ENCODE data around the gene CRISPLD2.
A peak's percentile ranks its signal among the peaks of the same experiment; 100 is the strongest.

Gene CRISPLD2, protein sequence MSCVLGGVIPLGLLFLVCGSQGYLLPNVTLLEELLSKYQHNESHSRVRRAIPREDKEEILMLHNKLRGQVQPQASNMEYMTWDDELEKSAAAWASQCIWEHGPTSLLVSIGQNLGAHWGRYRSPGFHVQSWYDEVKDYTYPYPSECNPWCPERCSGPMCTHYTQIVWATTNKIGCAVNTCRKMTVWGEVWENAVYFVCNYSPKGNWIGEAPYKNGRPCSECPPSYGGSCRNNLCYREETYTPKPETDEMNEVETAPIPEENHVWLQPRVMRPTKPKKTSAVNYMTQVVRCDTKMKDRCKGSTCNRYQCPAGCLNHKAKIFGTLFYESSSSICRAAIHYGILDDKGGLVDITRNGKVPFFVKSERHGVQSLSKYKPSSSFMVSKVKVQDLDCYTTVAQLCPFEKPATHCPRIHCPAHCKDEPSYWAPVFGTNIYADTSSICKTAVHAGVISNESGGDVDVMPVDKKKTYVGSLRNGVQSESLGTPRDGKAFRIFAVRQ

DNA sequence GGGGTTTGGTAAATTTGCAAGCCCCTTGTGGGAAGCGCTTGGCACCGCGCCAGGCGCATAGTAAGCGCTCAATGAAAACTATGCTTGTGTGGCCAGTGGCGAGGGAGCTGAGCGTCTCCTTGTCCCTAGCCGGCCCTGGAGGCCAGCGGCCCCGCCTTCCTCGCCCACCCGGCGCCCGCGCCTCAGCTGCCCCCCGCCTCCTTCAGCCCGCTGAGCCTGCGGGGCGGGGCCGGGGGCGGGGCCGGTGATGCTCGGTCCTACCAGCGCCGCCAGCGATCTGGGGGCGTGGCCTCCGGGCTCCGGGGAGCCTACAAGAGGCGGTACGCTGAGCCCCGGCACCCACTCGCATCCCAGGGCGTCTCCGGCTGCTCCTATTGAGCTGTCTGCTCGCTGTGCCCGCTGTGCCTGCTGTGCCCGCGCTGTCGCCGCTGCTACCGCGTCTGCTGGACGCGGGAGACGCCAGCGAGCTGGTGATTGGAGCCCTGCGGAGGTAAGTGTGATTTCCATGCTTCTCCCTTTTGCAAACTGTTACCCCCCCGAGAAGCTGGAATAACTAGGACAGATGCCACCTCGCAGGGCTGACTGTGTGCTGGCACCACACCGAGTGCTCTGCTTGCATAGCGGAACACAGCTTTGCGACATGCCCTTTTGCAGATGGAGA, at the start of gene CRISPLD2:
CRISPLD2 (plus strand) TSS at position 342 of the 661 bp plus-strand sequence. CDS start 18,511 bp downstream, outside the sequence.
- DNase-seq, result peak; percentile 81

DNA sequence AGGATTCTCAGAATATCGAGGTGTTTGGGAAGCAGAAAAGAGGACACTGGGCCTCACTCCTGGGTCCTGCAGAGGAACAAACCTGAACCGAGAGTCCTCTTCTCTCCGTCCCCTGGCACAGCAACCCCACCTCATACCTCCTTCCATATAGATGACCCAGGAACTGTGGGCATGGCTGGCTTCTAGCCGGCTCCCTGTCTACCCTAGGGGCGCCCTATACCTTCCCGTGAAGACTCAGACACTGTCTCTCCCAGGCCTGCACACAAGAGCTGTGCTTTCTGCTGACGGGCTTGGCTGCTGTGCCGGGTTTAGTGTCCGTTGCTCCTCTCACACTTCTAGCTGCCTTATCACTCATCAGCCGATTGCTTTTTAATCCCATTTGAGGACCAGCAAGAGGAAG, 46.5 kb upstream of the CRISPLD2 start:
- DNase-seq, result no peak

DNA sequence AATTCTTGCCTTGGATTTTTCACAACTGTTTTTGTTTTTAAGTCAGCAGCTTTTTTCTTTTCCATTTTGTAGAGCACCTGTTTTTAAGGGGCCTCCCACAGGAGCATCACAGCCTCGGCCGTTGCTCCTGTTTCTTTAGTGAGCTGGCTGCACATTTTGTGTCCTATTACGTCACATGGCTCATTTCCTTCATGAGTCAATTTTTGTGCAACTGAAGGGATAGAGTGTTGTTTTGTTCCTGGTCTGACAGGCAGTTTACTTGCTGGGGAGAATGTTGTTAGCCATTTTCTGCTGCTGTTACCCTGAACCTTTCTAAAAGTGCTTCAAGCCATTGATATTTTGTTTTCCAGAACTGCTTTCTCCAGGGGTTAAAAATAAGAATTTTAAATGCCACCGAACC, 45.0 kb upstream of the CRISPLD2 start:
- DNase-seq, result peak; percentile 28

DNA sequence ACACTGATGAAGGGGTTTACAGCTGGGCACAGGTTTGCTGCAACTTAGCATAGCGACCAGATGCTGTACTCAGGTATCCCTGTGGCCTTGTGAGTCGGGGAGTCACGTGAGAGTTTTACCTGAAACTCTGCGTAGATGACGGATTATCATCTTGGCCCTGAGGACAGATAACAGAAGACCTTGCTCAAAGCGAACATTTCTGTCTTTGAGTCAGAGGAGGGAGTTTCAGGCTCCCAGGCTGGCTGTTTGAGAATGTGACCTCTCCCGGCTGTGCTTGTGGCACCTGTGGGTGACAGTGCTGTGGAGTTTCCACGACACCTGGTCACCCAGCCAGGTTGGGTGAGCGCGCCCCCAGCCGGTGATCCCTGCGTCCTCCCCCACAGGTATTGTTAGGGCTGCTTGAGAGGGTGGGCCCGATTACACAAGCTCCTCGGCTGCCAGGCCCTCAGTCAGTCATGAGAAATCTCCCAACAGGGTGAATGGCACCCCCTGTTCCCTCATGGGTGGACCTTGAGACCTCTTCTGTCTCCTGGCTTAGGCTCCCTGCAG, 44.4 kb upstream of the CRISPLD2 start:
- DNase-seq, result no peak

DNA sequence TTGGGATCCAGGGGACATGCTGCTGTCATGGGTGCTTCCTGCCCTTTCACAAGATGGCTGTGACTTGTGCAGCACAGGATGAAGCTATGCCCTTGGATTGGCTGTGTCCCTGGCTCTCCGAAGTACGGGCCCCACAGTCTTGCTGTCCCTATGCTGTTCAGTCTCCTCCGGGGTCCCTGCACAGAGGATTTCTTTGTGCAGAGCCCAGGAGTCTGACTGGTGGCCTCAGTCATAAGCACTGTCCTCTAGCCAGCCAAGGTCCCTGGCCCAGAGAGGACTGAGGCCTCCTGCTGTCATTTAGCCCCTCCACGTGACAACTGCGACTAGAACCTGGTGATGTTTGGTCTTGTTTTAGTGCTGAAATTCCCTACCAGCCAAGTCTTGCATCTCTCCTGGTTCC, 42.4 kb upstream of the CRISPLD2 start:
- DNase-seq, result no peak

DNA sequence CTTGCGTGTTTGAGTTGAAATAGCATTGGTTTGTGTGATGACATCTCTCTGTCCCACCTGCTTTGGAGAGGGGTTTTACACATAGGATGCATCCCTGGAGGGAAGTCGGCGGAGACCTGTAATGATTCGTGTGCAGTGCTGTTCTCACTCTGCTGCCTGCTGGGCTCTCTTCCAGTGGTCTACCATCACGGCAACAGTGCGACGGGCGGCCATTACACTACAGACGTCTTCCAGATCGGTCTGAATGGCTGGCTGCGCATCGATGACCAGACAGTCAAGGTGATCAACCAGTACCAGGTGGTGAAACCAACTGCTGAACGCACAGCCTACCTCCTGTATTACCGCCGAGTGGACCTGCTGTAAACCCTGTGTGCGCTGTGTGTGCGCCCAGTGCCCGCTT, 41.1 kb upstream of the CRISPLD2 start:
- no peak for DNase-seq

DNA sequence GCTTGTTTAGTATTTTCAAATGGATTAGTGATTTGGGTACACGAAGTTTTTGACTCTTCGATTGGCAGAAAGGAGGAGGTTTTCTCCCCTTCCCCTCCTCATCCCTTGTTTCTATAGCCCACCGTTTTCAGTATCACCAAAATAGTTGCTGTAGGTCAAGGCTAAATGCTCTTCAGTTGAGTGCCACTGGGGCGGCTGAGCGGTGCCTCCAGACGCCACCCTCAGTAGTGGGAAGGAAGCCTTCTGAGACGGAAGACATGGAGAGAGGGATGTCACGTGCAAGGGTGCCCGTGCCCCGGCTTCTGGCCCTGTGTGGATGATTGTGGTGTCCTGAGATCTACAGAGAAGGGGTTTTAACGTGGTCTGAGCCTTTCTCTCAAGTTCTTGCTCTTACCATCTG, 39.7 kb upstream of the CRISPLD2 start:
- DNase-seq, result no peak

DNA sequence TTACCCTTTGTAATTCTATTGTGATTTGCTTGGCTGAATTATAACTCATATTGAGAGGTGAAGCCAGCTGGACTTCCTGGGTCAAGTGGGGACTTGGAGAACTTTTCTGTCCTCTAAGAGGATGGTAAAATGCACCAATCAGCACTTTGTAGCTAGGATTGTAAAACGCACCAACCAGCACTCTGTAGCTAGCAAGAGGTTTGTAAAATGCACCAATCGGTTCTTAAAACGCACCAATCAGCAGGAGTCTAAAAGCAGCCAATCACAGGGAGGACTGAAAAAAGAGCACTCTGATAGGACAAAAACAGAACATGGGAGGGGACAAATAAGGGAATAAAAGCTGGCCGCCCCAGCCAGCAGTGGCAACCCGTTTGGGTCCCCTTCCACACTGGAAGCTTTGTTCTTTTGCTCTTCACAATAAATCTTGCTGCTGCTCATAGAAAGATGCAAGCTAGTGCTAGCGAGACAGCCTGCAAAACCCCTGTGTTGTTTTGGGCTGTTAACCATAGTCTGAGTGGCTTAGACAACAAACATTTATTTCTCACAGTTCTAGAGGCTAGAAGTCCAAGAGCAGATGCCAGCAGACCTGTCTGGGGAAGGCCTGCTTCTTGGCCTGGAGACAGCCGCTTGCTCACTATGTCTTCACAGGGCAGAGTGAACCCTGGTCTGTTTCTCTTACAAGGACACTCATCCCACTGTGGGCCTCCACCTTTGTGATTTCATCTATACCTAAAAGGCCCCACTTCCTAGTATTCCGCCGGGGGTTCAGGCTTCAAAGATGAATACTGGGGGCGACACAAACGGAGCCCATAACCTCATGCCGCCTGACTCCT, 39.0 kb upstream of the CRISPLD2 start:
- no peak for DNase-seq

DNA sequence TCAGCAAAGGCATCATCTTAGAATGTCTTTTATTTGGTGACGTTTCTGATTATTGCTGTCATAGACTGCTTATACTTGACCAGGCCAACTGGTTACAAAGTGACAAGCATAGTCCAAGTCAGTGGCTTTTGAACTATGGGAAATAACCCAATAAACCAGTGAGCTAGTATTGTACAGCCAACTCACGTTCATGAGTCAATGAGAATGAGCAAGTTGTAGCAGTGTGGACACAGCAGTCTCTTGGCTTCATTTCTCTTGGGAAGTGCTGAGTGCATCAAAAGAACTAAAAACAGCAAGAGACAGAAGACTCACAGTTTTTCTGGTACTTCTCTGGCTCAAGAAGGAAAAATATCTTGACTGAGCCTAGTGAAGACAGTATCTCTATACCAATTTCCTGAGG, 36.9 kb upstream of the CRISPLD2 start:
- DNase-seq, result no peak

DNA sequence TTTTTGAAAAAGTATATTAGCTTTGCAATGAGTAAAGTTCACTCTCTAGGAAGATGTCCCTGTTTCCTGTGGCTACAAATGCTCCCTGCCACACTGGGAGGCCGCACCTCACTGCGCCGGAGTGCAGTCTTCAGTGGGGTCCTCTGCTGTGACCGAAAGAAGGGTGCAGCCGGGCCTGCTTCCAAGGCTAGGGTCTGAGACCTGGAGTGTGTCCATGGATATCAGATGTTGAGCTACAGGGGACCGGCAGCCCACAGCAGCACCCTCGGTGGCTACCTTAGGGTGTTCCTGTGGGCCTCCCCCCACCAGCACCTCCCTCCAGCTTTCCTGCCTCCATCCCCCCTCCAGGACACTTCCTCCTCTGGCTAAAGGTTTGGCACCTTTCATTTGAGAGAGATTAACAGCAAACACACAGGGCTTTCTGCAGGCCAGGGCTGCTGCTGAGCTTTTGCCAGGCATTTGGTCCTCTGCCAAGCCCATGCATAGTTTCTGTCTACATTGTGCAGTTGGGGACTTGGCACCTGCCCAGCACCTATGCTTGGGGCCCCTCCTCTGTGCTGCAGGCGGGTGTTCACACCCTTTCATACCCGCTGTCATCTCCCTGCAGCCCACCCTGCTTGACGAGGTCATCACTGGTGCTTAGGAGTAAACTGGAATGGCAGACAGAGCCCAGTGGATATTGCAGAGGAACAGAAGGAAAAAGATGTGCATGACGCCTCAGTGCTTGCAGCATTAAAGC, 33.8 kb upstream of the CRISPLD2 start:
- DNase-seq, result no peak

DNA sequence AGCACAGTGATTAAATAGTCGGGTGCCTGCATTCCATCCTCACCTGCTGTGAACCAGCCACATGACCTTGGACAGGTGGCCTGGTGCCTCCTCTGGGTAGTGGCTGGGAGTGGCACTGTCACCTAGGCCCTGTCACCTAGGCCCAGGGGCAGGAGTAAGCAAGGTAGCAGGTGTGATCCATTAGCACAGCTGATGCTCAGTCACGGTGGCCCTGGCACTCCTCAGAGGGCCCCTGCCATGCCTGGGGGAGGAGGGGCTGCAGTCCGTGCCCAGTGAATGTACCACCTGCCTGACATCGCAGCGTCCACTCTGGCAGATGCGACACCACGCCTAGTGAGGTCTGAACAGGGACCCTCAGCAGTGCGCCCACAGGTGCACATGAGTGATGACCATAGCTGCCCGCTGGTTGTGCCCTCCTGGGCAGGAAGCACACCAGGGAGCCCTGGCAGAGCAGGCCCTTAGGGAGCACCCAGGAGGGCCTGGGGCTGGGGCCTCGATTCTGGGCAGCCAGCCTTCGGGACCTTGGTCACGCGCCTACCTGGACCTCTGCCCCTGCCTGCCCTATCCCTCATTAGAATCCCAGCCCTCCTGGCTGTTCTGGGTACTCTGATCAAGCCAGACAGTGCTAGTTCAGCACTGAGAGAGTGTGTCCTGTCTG, 33.1 kb upstream of the CRISPLD2 start:
- no peak for DNase-seq

DNA sequence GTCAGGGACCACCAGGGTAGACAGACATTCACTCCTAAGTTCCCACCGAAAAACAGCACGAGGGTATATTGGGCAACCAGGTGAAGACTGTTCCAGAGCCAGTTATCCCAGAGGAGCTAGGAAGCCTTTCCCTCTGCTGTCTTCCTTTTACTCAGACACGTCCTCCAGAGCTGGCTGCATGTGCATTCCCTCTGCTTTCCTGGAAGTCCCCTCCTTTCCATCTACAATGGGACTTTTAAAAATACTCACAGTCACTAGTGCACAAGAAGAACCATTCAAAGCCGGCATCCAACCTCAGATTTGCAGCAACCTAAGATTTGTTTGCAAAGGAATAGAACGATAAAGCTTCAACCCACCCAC, 32.5 kb upstream of the CRISPLD2 start:
- DNase-seq, result no peak

DNA sequence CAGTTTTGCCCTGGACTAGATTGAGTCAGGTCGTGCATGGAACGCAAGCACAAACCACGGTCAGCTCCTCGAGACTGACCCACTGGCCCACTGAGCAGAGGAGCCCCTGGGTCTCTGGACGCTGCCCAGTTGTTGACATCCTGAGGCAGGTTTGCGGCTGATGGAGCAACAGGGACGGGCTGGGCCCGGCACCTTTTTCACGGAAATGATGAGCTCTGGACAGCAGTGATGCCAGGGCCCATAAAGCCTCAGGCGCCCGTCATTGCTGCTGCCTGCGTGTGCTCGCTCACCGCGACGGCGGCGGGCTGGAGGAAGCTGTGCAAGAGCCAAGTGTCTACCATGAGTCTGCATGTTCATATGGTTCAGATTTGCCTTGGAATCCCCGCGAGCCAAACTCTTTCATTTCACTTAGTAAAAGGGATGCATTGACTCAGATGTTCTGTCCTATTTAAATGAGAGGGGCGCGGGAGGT, 30.8 kb upstream of the CRISPLD2 start:
- peak; percentile 81 for DNase-seq

DNA sequence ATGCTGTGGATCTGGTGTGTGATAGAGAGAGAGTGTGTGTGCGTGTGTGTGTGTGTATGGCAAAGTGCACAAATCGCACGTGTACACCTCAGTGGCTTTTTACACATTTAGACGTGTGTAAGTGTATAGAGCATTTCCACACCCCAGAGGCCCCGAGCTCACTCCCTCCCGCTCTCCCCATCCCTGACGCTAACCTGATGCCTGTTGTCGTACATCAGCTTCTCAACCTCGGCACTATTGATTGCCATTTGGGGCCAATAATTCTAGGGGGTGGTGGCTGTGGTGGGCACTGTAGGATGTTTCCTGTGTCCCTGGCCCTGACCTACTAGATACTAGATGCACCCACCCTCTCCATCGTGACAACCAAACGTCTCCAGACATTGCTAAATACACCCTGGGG, 30.4 kb upstream of the CRISPLD2 start:
- DNase-seq, result no peak

DNA sequence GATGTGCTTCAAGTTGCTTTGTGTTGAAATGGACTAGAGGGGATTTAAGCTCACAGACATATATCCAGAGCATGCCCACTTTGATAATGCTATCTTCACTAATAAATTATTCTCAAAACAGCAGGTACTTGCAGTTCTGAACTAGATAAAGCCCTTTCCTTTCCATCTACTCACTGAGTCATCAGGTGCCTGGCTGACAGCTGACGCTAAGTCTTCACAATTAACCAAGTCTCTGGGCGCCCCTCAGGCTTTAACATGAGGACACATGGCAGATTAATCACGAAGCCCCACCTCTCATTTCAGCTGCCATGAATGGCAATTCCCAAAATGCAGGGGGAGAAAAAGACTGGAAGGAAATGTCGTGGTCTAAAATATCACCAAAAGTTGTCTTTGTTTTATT, 29.5 kb upstream of the CRISPLD2 start:
- no peak for DNase-seq

DNA sequence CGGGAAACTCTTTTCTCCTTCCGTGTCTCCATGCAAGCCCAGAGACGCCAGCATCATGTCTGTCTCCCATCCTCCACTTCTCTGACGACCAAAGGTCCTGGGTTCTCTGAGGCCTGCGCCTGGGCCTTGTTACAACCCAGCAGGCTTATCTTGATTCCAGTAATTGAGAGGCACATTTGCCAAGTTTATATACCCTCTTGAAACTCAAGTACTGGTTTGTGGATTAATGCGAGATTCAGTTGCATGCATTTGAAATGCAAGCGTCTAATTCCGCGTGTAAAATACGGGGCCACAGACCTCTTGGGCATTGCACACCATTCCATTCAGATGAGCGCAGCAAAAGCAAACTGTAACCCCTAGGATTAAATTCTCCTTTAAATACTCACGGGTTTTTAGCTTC, 28.7 kb upstream of the CRISPLD2 start:
- DNase-seq, result no peak

DNA sequence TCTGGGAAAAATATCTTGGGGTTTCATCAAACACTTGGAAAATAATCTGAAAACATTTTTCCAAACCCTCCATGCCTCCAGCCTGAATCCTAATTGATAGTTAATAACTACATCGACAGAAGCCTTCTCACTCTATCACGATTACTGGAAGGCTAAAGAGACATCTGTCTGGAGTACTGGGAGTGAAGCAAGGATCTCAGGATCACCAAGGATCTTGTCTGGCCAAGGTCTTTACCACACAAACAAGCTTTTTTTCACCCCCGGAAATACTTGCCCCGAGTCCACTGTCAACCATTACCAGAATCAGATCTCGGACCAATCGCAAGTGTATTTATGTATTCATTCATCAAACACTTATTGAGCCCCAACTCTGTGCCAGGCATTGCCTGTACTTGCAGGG, 28.3 kb upstream of the CRISPLD2 start:
- no peak for DNase-seq

DNA sequence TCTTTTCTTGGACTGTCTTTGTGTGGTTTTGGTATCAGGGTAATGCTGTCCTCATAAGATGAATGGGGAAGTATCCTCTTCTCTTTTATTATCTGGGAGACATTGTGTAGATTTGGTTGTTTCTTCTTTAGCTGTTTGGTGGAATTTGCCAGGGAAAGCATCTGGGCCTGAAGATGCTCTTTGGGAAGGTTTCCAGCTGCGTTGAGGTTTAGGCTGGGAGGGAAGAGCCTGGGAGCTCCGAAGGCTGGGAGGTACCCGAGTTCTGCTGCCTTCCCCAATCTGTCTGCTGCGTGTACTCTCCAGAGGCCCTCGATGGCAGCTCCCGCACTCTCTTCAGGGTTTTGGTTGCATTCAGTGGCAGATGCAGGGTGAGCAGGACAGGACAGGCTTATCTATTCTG, 25.6 kb upstream of the CRISPLD2 start:
- DNase-seq, result no peak

DNA sequence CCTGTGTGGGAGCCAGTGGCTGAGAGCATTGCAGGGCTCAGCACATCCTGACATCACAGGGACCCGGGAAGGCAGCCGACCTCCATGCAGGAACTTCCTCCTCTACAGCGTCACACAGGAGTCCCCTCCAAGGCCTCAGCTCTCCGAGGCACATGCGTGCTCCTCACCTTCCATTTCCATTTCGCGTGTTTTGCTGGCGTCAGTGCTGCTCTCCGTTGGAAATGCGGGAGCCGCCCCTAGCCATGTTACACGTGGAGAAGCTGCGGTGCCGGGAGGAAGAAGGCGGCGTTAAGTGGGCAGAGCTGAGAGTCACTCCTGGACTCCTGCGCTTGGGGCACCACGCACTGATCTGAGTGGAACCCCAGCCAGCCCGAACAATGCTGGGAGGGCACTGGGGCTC, 25.2 kb upstream of the CRISPLD2 start:
- no peak for DNase-seq

DNA sequence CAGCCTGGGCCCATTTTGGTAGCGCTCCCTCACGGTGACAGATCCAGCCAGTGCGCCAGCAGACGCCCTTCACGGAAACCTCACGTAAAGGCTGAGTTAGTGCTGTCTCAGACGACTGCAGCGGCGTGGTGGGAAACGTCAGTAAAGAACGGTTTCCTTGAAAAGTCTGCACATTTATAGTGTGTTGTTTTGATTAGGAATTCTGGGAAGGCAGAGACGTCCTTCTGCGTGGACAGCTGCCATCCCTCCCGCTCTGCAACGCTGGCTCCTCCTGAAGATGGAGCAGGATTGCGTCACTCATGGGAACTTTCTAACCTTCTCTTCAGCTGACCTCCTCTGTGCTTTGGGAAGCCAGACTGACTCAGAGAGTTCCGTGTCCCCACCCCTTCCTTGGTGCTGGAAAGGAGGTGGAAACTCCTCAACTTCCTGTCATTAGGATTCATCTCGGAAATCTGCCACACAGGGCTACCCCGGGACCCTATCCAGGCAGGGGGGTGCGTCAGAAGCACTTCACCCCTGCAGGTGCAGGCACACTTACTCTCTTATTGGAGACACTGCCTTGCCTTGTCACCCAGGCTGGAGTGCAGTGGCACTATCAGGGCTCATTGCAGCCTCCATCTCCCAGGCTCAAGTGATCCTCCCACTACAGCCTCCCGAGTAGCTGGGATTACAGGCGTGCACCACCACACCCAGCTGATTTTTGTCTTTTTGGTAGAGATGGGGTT, 24.3 kb upstream of the CRISPLD2 start:
- no peak for DNase-seq

All from amniotic stem cell (primary cell).